ENCODE measurements around the gene PRTG. TPM values are rescaled to one million over a fixed set of nuclear protein-coding genes. Genes with fewer than 3 reads are reported as not detected.

The PRTG gene
- total and polyA plus RNA-seq, 2 donors (not counting 1 experiment from before 2014, with no cell fraction given) = 2.1 to 4.0 TPM

DNA sequence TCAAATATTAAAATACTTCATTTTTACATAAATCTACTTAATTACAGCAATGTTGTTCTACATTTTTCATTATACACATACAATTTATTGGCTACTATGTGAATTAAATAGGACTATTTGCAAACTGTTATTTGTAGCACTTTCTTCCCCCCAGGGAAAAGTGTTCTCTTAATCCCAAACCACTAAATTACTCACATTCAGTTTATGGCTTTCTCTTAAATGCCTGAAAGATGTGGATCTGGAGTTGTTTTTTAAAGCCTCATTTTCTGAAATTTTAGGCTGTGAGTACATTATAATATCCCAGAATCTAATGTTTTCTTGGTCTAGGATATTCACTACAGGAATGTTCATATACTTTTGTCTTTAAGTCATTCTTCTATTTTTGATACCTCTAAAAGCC lies 32.7 kb downstream of the PRTG start:
- no peak overlapping the region for H3K4me2 ChIP-seq (ENCODE audit: extremely low read depth, insufficient read depth, low read length)
- no peak overlapping the region for H3K27ac ChIP-seq (ENCODE audit: insufficient read depth, low read length)
- H3K9me3 ChIP-seq (ENCODE audit: control insufficient read depth, insufficient read depth, low read depth, low read length) = no peaks in the 10 kb centered on the region
- no peaks in the 10 kb centered on the region for H3K27me3 ChIP-seq (ENCODE audit: control insufficient read depth, insufficient read depth, low read length)
- TF ChIP-seq, protein P1, sequence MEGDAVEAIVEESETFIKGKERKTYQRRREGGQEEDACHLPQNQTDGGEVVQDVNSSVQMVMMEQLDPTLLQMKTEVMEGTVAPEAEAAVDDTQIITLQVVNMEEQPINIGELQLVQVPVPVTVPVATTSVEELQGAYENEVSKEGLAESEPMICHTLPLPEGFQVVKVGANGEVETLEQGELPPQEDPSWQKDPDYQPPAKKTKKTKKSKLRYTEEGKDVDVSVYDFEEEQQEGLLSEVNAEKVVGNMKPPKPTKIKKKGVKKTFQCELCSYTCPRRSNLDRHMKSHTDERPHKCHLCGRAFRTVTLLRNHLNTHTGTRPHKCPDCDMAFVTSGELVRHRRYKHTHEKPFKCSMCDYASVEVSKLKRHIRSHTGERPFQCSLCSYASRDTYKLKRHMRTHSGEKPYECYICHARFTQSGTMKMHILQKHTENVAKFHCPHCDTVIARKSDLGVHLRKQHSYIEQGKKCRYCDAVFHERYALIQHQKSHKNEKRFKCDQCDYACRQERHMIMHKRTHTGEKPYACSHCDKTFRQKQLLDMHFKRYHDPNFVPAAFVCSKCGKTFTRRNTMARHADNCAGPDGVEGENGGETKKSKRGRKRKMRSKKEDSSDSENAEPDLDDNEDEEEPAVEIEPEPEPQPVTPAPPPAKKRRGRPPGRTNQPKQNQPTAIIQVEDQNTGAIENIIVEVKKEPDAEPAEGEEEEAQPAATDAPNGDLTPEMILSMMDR (conservative IDR thresholded peaks at IDR 0.05 in 1 of 2, IDR thresholded peaks at IDR 0.05 in 1 of 2; ENCODE audit: low read depth in 1 of 2, low read length in 2 of 2) = no peak
- TF ChIP-seq EZH2 (IDR thresholded peaks at IDR 0.05; ENCODE audit: low read length, missing control alignments) = no peak
- no peak overlapping the region for H2AFZ ChIP-seq (ENCODE audit: low read length)
- H3K36me3 ChIP-seq (ENCODE audit: control insufficient read depth, insufficient read depth, low read length) = no peaks in the 10 kb centered on the region
- H3K4me1 ChIP-seq (ENCODE audit: control insufficient read depth, extremely low read depth, insufficient read depth, low read length) = no peaks in the 10 kb centered on the region
- no peaks in the 10 kb centered on the region for H4K20me1 ChIP-seq (ENCODE audit: control insufficient read depth, extremely low read depth, insufficient read depth, low read length)
- H3K79me2 ChIP-seq (ENCODE audit: control insufficient read depth, insufficient read depth, low read length) = no peaks in the 10 kb centered on the region
- DNase-seq (ENCODE audit: low read depth in 2 of 2) = no peak
- H3K9ac ChIP-seq (ENCODE audit: insufficient read depth, low read length) = no peak overlapping the region
- no peak overlapping the region for H3K4me3 ChIP-seq (replicated peaks in 1 of 4; ENCODE audit: control extremely low read depth in 1 of 4, insufficient read depth in 1 of 4, low read depth in 3 of 4, low read length in 4 of 4)

DNA sequence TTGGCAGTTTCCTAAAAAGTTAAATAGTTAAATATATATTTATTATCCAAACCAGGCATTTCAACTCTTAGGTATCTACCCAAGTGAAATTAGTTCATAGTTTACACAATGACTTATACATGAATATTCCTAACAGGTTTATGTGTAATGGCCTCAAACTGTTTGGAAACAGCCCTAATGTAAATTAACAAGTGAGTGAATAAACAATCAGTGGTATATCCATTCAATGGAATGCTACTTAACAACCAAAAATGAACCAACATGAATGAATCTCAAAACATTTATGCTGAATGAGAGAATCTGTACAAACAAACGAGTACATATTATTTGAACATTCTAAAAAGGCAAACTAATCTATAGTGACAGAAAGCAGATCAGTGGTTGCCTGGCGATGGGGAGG lies 33.5 kb downstream of the PRTG start:
- no peak for TF ChIP-seq EZH2 (IDR thresholded peaks at IDR 0.05; ENCODE audit: low read length, missing control alignments)
- TF ChIP-seq, protein P1 (conservative IDR thresholded peaks at IDR 0.05 in 1 of 2, IDR thresholded peaks at IDR 0.05 in 1 of 2; ENCODE audit: low read depth in 1 of 2, low read length in 2 of 2) = no peak
- DNase-seq (ENCODE audit: low read depth in 2 of 2) = no peak
- no peak overlapping the region for H3K27ac ChIP-seq (ENCODE audit: insufficient read depth, low read length)
- no peak overlapping the region for H3K9ac ChIP-seq (ENCODE audit: insufficient read depth, low read length)
- H3K4me2 ChIP-seq (ENCODE audit: extremely low read depth, insufficient read depth, low read length) = no peak overlapping the region
- no peaks in the 10 kb centered on the region for H3K4me1 ChIP-seq (ENCODE audit: control insufficient read depth, extremely low read depth, insufficient read depth, low read length)
- no peaks in the 10 kb centered on the region for H3K36me3 ChIP-seq (ENCODE audit: control insufficient read depth, insufficient read depth, low read length)
- H3K27me3 ChIP-seq (ENCODE audit: control insufficient read depth, insufficient read depth, low read length) = no peaks in the 10 kb centered on the region
- H3K4me3 ChIP-seq (replicated peaks in 1 of 4; ENCODE audit: control extremely low read depth in 1 of 4, insufficient read depth in 1 of 4, low read depth in 3 of 4, low read length in 4 of 4) = no peak overlapping the region
- no peaks in the 10 kb centered on the region for H3K9me3 ChIP-seq (ENCODE audit: control insufficient read depth, insufficient read depth, low read depth, low read length)
- H2AFZ ChIP-seq (ENCODE audit: low read length) = no peak overlapping the region
- H3K79me2 ChIP-seq (ENCODE audit: control insufficient read depth, insufficient read depth, low read length) = no peaks in the 10 kb centered on the region
- no peaks in the 10 kb centered on the region for H4K20me1 ChIP-seq (ENCODE audit: control insufficient read depth, extremely low read depth, insufficient read depth, low read length)

DNA sequence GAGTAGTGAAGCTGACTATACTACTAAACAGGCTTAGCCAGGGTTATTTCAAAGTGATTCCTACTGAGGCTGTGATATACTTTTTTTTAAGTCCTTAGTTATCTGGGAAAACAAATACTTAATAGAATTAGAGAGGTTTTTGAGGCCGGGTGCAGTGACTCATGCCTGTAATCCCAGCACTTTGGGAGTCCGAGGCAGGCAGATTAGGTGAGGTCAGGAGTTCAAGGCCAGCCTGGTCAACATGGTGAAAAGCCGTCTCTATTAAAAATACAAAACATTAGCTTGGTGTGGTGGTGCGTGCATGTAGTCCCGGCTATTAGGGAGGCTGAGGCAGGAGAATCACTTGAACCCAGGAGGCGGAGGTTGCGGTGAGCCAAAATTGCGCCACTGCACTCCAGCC lies 34.2 kb downstream of the PRTG start:
- no peak for DNase-seq (ENCODE audit: low read depth in 2 of 2)
- no peaks in the 10 kb centered on the region for H3K4me1 ChIP-seq (ENCODE audit: control insufficient read depth, extremely low read depth, insufficient read depth, low read length)
- H3K4me3 ChIP-seq (replicated peaks in 1 of 4; ENCODE audit: control extremely low read depth in 1 of 4, insufficient read depth in 1 of 4, low read depth in 3 of 4, low read length in 4 of 4) = no peak overlapping the region
- H3K27me3 ChIP-seq (ENCODE audit: control insufficient read depth, insufficient read depth, low read length) = no peaks in the 10 kb centered on the region
- H3K9me3 ChIP-seq (ENCODE audit: control insufficient read depth, insufficient read depth, low read depth, low read length) = no peaks in the 10 kb centered on the region
- no peak overlapping the region for H2AFZ ChIP-seq (ENCODE audit: low read length)
- no peaks in the 10 kb centered on the region for H3K79me2 ChIP-seq (ENCODE audit: control insufficient read depth, insufficient read depth, low read length)
- H3K4me2 ChIP-seq (ENCODE audit: extremely low read depth, insufficient read depth, low read length) = no peak overlapping the region
- no peaks in the 10 kb centered on the region for H3K36me3 ChIP-seq (ENCODE audit: control insufficient read depth, insufficient read depth, low read length)
- no peak overlapping the region for H3K9ac ChIP-seq (ENCODE audit: insufficient read depth, low read length)
- H3K27ac ChIP-seq (ENCODE audit: insufficient read depth, low read length) = no peak overlapping the region
- H4K20me1 ChIP-seq (ENCODE audit: control insufficient read depth, extremely low read depth, insufficient read depth, low read length) = no peaks in the 10 kb centered on the region
- TF ChIP-seq, protein P1 (conservative IDR thresholded peaks at IDR 0.05 in 1 of 2, IDR thresholded peaks at IDR 0.05 in 1 of 2; ENCODE audit: low read depth in 1 of 2, low read length in 2 of 2) = no peak
- no peak for TF ChIP-seq EZH2 (IDR thresholded peaks at IDR 0.05; ENCODE audit: low read length, missing control alignments)

All from fibroblast of lung (primary cell).